Breast epithelium (tissue), 3 donors: ENCODE data around the gene VIL1.

Experiments used
- CTCF ChIP-seq, 3 donors: fragments of 450-650 bp; IDR thresholded peaks; one replicate each; pipeline ENCODE4 v1.5.1; 2016 to 2017; ENCODE audit warnings: antibody characterized with exemption in 3 of 3, mild to moderate bottlenecking in 3 of 3, moderate library complexity in 3 of 3
- POLR2A ChIP-seq: fragments of 450-650 bp; IDR thresholded peaks from one replicate; pipeline ENCODE4 v1.6.1; 2016; ENCODE audit warnings: antibody characterized with exemption, mild to moderate bottlenecking, moderate library complexity
- POLR2AphosphoS5 ChIP-seq, 3 donors: sonication (generic); formaldehyde crosslinking; IDR thresholded peaks; one replicate each; pipeline ENCODE4 v1.6.1; 2017; ENCODE audit warnings: antibody characterized with exemption in 3 of 3

GRCh38 chr2:218482651-218483050 is 63.7 kb downstream of the VIL1 start:
- TF ChIP-seq POLR2A (no peak), CTCF (IDR thresholded peaks at IDR 0.05) (no peak), POLR2AphosphoS5 (IDR thresholded peaks at IDR 0.05) (no peak)
